Measurements from ENCODE around the gene LSAMP. TPM values are rescaled to one million over a fixed set of nuclear protein-coding genes. Genes with fewer than 3 reads are reported as not detected.

The LSAMP gene
- total RNA-seq, 1 donor from 2014 or later, result 10.2 TPM

GRCh38 chr3:115996420-115997108 lies 448.7 kb downstream of the LSAMP start:
- peak; percentile 32 for DNase-seq (ENCODE audit: low read depth)
- H3K27me3 ChIP-seq (ENCODE audit: control insufficient read depth, insufficient read depth, low read length), result no peaks in the 10 kb centered on the region
- no peak overlapping the region for H3K4me3 ChIP-seq (ENCODE audit: low read depth, low read length)
- peaks cover 1% of the 10 kb centered on the region for H3K36me3 ChIP-seq (ENCODE audit: control insufficient read depth, insufficient read depth, low read length)
- TF ChIP-seq CTCF (IDR thresholded peaks at IDR 0.05; ENCODE audit: insufficient read depth, low read length, poor library complexity, severe bottlenecking), result no peak

GRCh38 chr3:115990669-115991068 lies 454.6 kb downstream of the LSAMP start:
- no peak for DNase-seq (ENCODE audit: low read depth)
- no peaks in the 10 kb centered on the region for H3K36me3 ChIP-seq (ENCODE audit: control insufficient read depth, insufficient read depth, low read length)

GRCh38 chr3:115989684-115990421 lies 455.4 kb downstream of the LSAMP start:
- no peak overlapping the region for H3K4me3 ChIP-seq (ENCODE audit: low read depth, low read length)
- H3K27me3 ChIP-seq (ENCODE audit: control insufficient read depth, insufficient read depth, low read length), result no peaks in the 10 kb centered on the region
- DNase-seq (ENCODE audit: low read depth), result no peak
- TF ChIP-seq CTCF (IDR thresholded peaks at IDR 0.05; ENCODE audit: insufficient read depth, low read length, poor library complexity, severe bottlenecking), result no peak
- H3K36me3 ChIP-seq (ENCODE audit: control insufficient read depth, insufficient read depth, low read length), result no peaks in the 10 kb centered on the region

More at GRCh38 chr3:115990669-115991068, 454.6 kb downstream of the LSAMP start:
- TF ChIP-seq CTCF (IDR thresholded peaks at IDR 0.05; ENCODE audit: insufficient read depth, low read length, poor library complexity, severe bottlenecking), result no peak
- no peaks in the 10 kb centered on the region for H3K27me3 ChIP-seq (ENCODE audit: control insufficient read depth, insufficient read depth, low read length)
- no peak overlapping the region for H3K4me3 ChIP-seq (ENCODE audit: low read depth, low read length)

- H3K36me3 ChIP-seq (ENCODE audit: control insufficient read depth, insufficient read depth, low read length), result no peaks in the 10 kb centered on the region
- TF ChIP-seq CTCF (IDR thresholded peaks at IDR 0.05; ENCODE audit: insufficient read depth, low read length, poor library complexity, severe bottlenecking), result peak; percentile 34
- H3K4me3 ChIP-seq (ENCODE audit: low read depth, low read length), result no peak overlapping the region
- no peaks in the 10 kb centered on the region for H3K27me3 ChIP-seq (ENCODE audit: control insufficient read depth, insufficient read depth, low read length)
- DNase-seq (ENCODE audit: low read depth), result no peak
Observed at GRCh38 chr3:115986555-115987207, 458.6 kb downstream of the LSAMP start.

GRCh38 chr3:115982629-115983028 lies 462.7 kb downstream of the LSAMP start:
- DNase-seq (ENCODE audit: low read depth), result no peak
- TF ChIP-seq CTCF (IDR thresholded peaks at IDR 0.05; ENCODE audit: insufficient read depth, low read length, poor library complexity, severe bottlenecking), result no peak
- no peaks in the 10 kb centered on the region for H3K27me3 ChIP-seq (ENCODE audit: control insufficient read depth, insufficient read depth, low read length)
- H3K4me3 ChIP-seq (ENCODE audit: low read depth, low read length), result no peak overlapping the region
- no peaks in the 10 kb centered on the region for H3K36me3 ChIP-seq (ENCODE audit: control insufficient read depth, insufficient read depth, low read length)

All from kidney epithelial cell (primary cell).